NCI-H2081 treated with DMSO at 0.1 percent for 48 hours (cell line): ENCODE data around the gene CLEC18C.
"Not testable (repeated sequence)": the region's sequence is repeated elsewhere in the genome, so short reads cannot be mapped to it uniquely, and the experiment has no call there.

Source experiments
- DNase-seq: peaks from one replicate; lab custom pipeline; 2025; lab: John Stamatoyannopoulos, UW

The CLEC18C gene

GRCh38 chr16:70206382-70206781 is 32.8 kb downstream of the CLEC18C start:
- DNase-seq = not testable (repeated sequence)

GRCh38 chr16:70218586-70218985 is 45.0 kb downstream of the CLEC18C start:
- not testable (repeated sequence) for DNase-seq

- DNase-seq = not testable (repeated sequence)
Measured at GRCh38 chr16:70222574-70222973, 49.0 kb downstream of the CLEC18C start.

GRCh38 chr16:70223216-70223615 is 49.6 kb downstream of the CLEC18C start:
- DNase-seq = not testable (repeated sequence)

- not testable (repeated sequence) for DNase-seq
Measured at GRCh38 chr16:70223971-70224513, 50.5 kb downstream of the CLEC18C start.

- DNase-seq = not testable (repeated sequence)
Measured at GRCh38 chr16:70224645-70225044, 51.1 kb downstream of the CLEC18C start.

GRCh38 chr16:70225430-70225829 is 51.8 kb downstream of the CLEC18C start:
- not testable (repeated sequence) for DNase-seq

- not testable (repeated sequence) for DNase-seq
Measured at GRCh38 chr16:70226024-70226423, 52.4 kb downstream of the CLEC18C start.

GRCh38 chr16:70231831-70232230 is 58.2 kb downstream of the CLEC18C start:
- not testable (repeated sequence) for DNase-seq
